IPS-18a (cell line): Measurements from ENCODE around the gene DNMT3L.
"Not testable (repeated sequence)": the region's sequence is repeated elsewhere in the genome, so short reads cannot be mapped to it uniquely, and the experiment has no call there.

ENCODE experiments used
- H3K27ac ChIP-seq: one replicate; pipeline ENCODE4 v1.5.1; 2013; ENCODE audit warnings: low read length
- H3K27me3 ChIP-seq: one replicate; pipeline ENCODE4 v1.6.1; 2013; ENCODE audit warnings: mild to moderate bottlenecking, low read length; ENCODE audit not compliant: control insufficient read depth, insufficient read depth
- H3K36me3 ChIP-seq: one replicate; pipeline ENCODE4 v1.6.1; 2013; ENCODE audit warnings: low read depth, low read length; ENCODE audit not compliant: control insufficient read depth
- H3K4me1 ChIP-seq: one replicate; pipeline ENCODE4 v1.6.1; 2013; ENCODE audit warnings: low read depth, low read length; ENCODE audit not compliant: control insufficient read depth
- H3K4me3 ChIP-seq: one replicate; pipeline ENCODE4 v1.5.1; 2013; ENCODE audit warnings: low read length
- H3K9ac ChIP-seq: one replicate; pipeline ENCODE4 v1.6.1; 2013; ENCODE audit warnings: mild to moderate bottlenecking, low read length, moderate library complexity
- H3K9me3 ChIP-seq: one replicate; pipeline ENCODE4 v1.6.1; 2013; ENCODE audit warnings: low read depth, low read length; ENCODE audit not compliant: control insufficient read depth

The DNMT3L gene

DNA sequence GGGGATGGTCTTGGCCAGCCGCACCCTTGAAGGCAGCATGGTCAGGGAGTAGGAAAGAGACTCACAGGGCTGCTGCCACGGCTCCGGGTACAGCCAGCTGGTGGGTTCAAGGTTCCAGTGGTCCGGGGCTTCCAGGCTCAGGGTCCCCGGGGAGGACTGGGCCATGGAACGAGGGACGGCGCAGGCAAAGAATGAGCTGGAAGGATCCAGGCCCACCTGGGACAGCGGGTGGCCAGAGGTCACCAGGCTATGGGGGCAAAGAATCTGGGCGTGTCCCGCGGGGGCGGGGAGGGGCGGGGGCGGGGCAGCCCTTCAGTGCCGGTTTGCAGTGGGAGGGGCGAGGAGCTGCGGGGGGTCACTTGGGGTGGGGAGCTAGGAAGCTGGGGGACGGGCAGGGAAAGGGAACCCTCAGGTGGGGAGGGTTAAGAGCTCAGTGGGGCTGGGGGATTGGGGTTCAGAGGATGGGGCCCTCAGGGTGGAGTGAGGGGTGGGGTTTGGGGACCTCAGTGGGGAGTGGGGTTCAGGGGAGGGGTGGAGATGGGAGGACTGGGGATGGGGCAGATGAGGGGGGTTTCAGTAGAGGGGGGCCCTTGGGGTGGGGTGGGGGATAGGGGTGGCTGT is at the start of gene DNMT3L:
Gene DNMT3L (minus strand): TSS at position 223 of the 621 bp plus-strand sequence. CDS start 638 bp downstream, outside the sequence.
- H3K9me3 ChIP-seq = no peaks in the 10 kb centered on the region
- H3K27ac ChIP-seq = no peak within 1 kb of the TSS
- H3K9ac ChIP-seq = no peak within 1 kb of the TSS
- no peaks in the 10 kb centered on the region for H3K27me3 ChIP-seq
- H3K4me3 ChIP-seq = no peak within 1 kb of the TSS
- peaks cover 6% of the 10 kb centered on the region for H3K4me1 ChIP-seq
- no peaks in the 10 kb centered on the region for H3K36me3 ChIP-seq

DNA sequence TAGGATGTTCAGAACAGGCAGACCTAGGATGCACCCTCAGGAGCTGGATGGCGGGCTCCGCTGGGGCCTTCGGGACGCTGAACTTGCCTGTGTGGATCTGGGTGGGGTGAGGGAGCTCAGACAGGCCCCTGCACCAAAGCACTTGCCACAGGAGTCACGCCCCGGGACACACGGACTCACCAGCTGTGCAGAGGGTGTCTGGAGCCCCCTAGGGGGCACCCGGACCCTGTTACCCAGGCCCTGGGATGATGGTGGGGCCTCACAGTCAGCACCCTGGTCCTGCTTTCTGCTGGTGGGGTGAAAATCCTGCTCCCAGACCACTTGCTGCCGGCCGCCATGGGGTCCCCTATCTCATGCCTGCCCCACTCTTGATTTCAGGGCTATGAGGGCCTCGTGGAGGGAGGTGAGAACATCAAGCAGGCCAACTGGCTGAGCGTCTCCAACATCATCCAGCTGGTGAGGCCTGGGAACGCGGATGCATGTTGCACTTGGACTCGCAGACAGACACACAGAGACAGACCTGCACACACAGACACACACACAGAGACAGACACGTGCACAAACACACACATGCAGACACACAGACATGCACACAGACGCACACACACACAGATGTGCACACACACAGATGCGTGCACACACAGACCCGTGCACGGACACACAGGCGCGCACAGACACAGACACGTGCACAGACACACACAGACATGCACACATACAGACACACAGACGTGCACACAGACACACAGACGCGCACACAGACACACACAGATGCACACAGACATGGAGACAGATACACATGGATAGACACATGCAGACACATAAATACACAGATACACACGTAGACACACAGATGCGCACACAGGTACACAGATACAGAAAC is 49.2 kb upstream of the DNMT3L start:
- no peaks in the 10 kb centered on the region for H3K9me3 ChIP-seq
- H3K36me3 ChIP-seq = peaks cover 7% of the 10 kb centered on the region
- no peak overlapping the region for H3K27ac ChIP-seq
- no peaks in the 10 kb centered on the region for H3K27me3 ChIP-seq
- no peak overlapping the region for H3K4me3 ChIP-seq
- H3K9ac ChIP-seq = no peak overlapping the region
- no peaks in the 10 kb centered on the region for H3K4me1 ChIP-seq

DNA sequence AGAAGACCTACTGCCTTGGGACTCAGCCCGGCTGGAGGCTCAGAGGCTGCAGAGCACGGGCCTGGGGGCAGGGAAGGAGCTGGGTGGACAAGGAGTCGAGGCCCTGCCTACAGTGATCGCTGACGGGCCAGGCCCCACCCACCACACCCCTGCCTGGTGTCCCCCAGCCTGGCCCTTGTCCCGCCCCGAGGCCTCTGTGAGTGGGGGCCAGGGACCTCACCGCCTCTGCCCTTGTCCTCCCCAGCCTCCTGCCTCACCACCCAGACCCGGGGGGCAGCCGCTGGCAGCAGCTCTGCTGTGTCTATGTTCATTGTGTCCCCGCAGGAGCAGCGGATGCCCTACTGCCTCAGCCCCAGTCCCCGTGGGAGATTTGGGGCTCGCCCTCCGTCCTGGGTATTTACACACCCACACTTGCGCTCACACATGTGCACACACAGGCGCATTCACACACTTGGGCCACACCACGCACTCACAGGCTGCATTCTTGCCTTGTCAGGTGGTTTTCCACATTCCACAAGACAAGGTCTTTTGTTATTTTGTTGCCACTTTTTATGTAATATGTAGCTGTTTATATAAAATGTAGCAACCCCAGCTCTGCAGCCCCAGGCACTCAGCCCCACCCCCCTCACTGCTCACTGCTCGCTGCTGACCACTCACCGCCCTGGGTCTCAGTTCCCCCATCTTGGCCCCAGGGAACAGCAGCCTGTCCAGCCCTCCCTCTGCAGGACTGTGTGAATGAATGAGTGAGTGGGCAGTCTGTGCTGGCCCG is 45.4 kb upstream of the DNMT3L start:
- Histone ChIP-seq H3K9ac (no peak overlapping the region), H3K9me3 (no peaks in the 10 kb centered on the region), H3K36me3 (peaks cover 7% of the 10 kb centered on the region), H3K27ac (no peak overlapping the region), H3K4me1 (no peaks in the 10 kb centered on the region), H3K4me3 (no peak overlapping the region), H3K27me3 (no peaks in the 10 kb centered on the region)

DNA sequence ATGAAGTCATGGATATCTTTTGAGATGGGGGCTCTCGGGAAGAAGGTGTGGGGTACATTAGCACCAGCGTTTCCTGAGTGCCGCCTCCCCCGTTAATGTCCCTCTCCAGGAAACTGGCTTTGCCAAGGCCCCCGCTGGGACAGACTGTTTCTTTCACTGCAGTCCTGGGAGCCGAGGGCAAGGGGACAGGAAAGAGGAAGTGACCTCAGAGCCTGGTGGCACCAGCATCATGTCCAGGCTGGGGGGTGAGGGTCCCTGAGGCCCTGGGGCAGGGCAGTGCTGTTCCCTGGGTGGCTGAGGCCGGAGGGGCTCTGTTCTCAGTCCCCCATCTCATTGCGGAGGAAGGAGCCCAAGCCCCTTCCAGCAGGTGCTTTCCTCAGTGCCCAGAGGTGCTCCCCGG is 44.0 kb upstream of the DNMT3L start:
- Histone ChIP-seq H3K9me3 (no peaks in the 10 kb centered on the region), H3K27me3 (no peaks in the 10 kb centered on the region), H3K4me3 (no peak overlapping the region), H3K9ac (no peak overlapping the region), H3K27ac (no peak overlapping the region), H3K4me1 (no peaks in the 10 kb centered on the region), H3K36me3 (no peaks in the 10 kb centered on the region)

DNA sequence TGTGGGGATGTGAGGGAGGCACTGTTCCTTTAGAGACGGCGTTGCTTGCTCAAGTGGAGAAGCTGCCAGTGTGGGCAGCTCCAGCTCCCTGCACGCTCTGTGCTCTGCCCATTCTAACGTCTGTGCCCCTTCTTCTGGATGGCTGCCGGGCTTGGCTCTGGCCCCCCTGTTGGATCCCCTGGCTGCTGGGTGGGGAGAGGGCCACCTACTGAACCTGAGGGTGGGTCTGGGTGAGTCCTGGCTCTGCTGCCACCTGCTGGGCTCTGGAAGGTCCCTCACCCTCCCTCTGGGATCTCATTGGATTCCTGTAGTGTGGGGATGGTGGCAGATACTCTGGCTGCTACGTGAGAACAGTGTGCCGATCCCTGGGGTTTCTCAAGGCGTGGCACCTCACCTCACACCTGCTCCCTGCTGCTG is 43.2 kb upstream of the DNMT3L start:
- Histone ChIP-seq H3K9ac (no peak overlapping the region), H3K9me3 (no peaks in the 10 kb centered on the region), H3K4me3 (no peak overlapping the region), H3K27me3 (no peaks in the 10 kb centered on the region), H3K27ac (no peak overlapping the region), H3K4me1 (no peaks in the 10 kb centered on the region), H3K36me3 (no peaks in the 10 kb centered on the region)

- no peaks in the 10 kb centered on the region for H3K27me3 ChIP-seq
- H3K4me1 ChIP-seq = no peaks in the 10 kb centered on the region
- no peaks in the 10 kb centered on the region for H3K9me3 ChIP-seq
- H3K4me3 ChIP-seq = no peak overlapping the region
- H3K27ac ChIP-seq = no peak overlapping the region
- no peaks in the 10 kb centered on the region for H3K36me3 ChIP-seq
- no peak overlapping the region for H3K9ac ChIP-seq
Observed at GRCh38 chr21:44304011-44304616, 42.4 kb upstream of the DNMT3L start.

DNA sequence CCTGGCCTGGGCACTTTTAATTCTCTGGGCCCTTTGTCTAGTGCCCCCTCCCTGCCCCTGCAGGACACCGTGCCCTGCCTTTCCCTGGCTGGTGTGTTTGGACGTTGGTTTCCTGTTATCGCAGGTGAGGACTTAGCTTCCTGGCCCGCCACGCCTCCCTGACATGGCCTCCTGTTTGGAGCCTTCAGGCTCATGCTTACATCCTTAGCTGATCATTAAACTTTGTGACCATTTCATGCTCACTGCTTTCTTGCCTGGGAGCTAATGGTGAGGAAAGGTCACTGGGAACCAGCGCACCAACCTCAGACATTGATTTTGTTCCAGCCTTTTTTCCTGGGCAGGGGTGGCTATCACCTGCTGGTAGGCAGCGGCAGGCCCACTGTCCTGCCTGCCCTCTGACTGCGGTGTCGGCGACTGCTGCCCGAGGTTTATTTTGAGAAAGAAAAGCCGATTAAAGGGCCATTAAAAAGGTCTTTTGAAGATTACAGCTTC is 41.8 kb upstream of the DNMT3L start:
- H3K9ac ChIP-seq = no peak overlapping the region

GRCh38 chr21:44302573-44303401 is 41.1 kb upstream of the DNMT3L start:
- H3K9ac ChIP-seq, H3K4me3 ChIP-seq, H3K9me3 ChIP-seq, H3K4me1 ChIP-seq, H3K27me3 ChIP-seq, H3K27ac ChIP-seq, H3K36me3 ChIP-seq: not testable (repeated sequence)

More for the DNA sequence above, 41.8 kb upstream of the DNMT3L start:
- no peak overlapping the region for H3K4me3 ChIP-seq
- no peaks in the 10 kb centered on the region for H3K36me3 ChIP-seq
- H3K9me3 ChIP-seq = no peaks in the 10 kb centered on the region
- H3K27ac ChIP-seq = no peak overlapping the region
- peaks cover 2% of the 10 kb centered on the region for H3K27me3 ChIP-seq
- no peaks in the 10 kb centered on the region for H3K4me1 ChIP-seq

DNA sequence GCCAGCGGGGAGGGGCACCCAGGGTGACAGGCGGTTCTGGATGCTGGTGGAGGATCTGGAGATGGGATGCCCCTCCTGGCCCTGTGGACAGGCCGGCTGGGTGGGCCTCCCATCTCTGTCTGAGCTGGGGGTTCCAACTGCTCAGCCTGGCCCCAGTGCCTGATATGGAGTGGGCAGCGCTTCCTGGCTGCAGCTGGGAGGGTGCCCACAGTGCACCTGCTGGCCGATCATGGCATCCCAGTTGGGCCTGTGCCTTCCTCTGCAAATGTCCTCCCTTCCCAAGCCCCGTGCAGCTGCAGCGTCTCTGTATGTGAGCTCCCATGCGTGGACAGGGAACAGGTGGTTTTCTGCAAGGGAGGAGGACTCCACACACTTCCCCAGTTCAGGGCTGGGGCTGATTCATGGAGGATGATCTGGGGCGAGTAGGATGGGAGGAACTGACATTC is 40.3 kb upstream of the DNMT3L start:
- peaks cover 10% of the 10 kb centered on the region for H3K27me3 ChIP-seq
- no peaks in the 10 kb centered on the region for H3K36me3 ChIP-seq
- no peak overlapping the region for H3K27ac ChIP-seq
- no peaks in the 10 kb centered on the region for H3K4me1 ChIP-seq
- H3K4me3 ChIP-seq = no peak overlapping the region
- H3K9ac ChIP-seq = no peak overlapping the region
- H3K9me3 ChIP-seq = no peaks in the 10 kb centered on the region

DNA sequence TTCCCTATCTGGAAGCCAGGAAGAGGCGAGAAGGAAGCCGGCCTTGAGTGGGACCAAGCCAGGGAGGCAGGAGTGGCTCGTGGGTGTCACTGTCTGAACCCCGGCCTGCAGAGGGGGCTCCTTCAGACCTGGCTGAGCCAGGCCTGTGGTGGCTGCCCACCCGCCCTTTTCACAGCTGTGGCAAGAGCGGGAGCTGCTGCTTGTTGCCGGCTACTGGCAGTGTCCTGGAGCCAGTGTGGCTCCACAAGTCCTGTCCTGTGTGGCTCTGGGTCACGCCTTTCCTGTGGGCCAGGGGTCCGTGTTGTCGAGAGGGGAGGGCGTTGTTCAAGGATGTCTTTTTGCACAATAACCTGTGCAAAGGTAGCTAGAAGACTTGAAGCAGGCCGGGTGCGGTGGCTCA is 39.4 kb upstream of the DNMT3L start:
- Histone ChIP-seq H3K27ac (no peak overlapping the region), H3K9ac (no peak overlapping the region), H3K36me3 (no peaks in the 10 kb centered on the region), H3K4me3 (no peak overlapping the region), H3K27me3 (peaks cover 10% of the 10 kb centered on the region), H3K9me3 (no peaks in the 10 kb centered on the region), H3K4me1 (no peaks in the 10 kb centered on the region)
